DMS 273 (cell line): Measurements from ENCODE around the gene THRA.

Source experiments
- DNase-seq: peaks from one replicate; lab custom pipeline; 2025; ENCODE audit not compliant: unreplicated experiment; lab: John Stamatoyannopoulos, UW

THRA gene

GRCh38 chr17:40079545-40079944, 16.8 kb downstream of the THRA start:
- no peak for DNase-seq

GRCh38 chr17:40084477-40084876, 21.7 kb downstream of the THRA start:
- no peak for DNase-seq

- DNase-seq: peak; percentile 86
Measured at GRCh38 chr17:40086150-40087044, 23.6 kb downstream of the THRA start.

GRCh38 chr17:40087049-40087794, 24.5 kb downstream of the THRA start:
- DNase-seq: no peak

GRCh38 chr17:40087903-40088718, 25.3 kb downstream of the THRA start:
- no peak for DNase-seq

- no peak for DNase-seq
Measured at GRCh38 chr17:40089077-40089895, 26.5 kb downstream of the THRA start.

GRCh38 chr17:40090237-40091119, 27.7 kb downstream of the THRA start:
- peak; percentile 79 for DNase-seq

- DNase-seq: peak; percentile 87
Measured at GRCh38 chr17:40091691-40092397, 29.1 kb downstream of the THRA start.

- peak; percentile 87 for DNase-seq
Measured at GRCh38 chr17:40092581-40092980, 29.8 kb downstream of the THRA start.

- DNase-seq: peak; percentile 44
Measured at GRCh38 chr17:40093005-40093579, 30.3 kb downstream of the THRA start.

GRCh38 chr17:40093580-40094201, 30.9 kb downstream of the THRA start:
- DNase-seq: no peak

- no peak for DNase-seq
Measured at GRCh38 chr17:40094874-40095273, 32.1 kb downstream of the THRA start.

GRCh38 chr17:40095351-40095943, 32.7 kb downstream of the THRA start:
- peak; percentile 42 for DNase-seq

GRCh38 chr17:40095944-40096791, 33.4 kb downstream of the THRA start:
- no peak for DNase-seq

- DNase-seq: no peak
Measured at GRCh38 chr17:40097087-40097486, 34.3 kb downstream of the THRA start.

- no peak for DNase-seq
Measured at GRCh38 chr17:40097931-40098845, 35.4 kb downstream of the THRA start.
